Mucosa of descending colon (tissue), 3 donors: Measurements from ENCODE around the gene PACC1. TPM values are rescaled to one million over a fixed set of nuclear protein-coding genes. Genes with fewer than 3 reads are reported as not detected.
A peak's percentile ranks its signal among the peaks of the same experiment; 100 is the strongest.

Experiments used
- ATAC-seq: fragments of 200-7000 bp; cut with Tn5 transposase; one replicate; pipeline ENCODE4 v1.9.1; 2020; ENCODE audit warnings: mild to moderate bottlenecking, moderate library complexity
- DNase-seq, 3 donors: peaks; one replicate each; pipeline ENCODE4 v3.0.0-alpha.2; 2020
- H3K36me3 ChIP-seq: fragments of 200-600 bp; one replicate; pipeline ENCODE4 v1.8.0; 2021; ENCODE audit warnings: low read depth, mild to moderate bottlenecking
- H3K4me1 ChIP-seq: fragments of 200-600 bp; one replicate; pipeline ENCODE4 v1.8.0; 2021; ENCODE audit warnings: low read depth, mild to moderate bottlenecking
- H3K4me3 ChIP-seq: fragments of 200-600 bp; one replicate; pipeline ENCODE4 v1.8.0; 2021; ENCODE audit warnings: mild to moderate bottlenecking
- H3K9me3 ChIP-seq: fragments of 200-600 bp; one replicate; pipeline ENCODE4 v1.8.0; 2021; ENCODE audit warnings: mild to moderate bottlenecking
- intact Hi-C, 2 donors: fragments of 100-400 bp; cut with DNase I in 1 of 2; cut with micrococcal nuclease in 1 of 2; formaldehyde crosslinking; loops; one replicate each; pipeline versions ENCODE4 v1.11.0 to v1.11.1; 2022; cut with DNase I, micrococcal nuclease
- total RNA-seq, 3 donors: library from RNA; stranded (reverse); fragmentation: NEBNext Ultra II Directional in 2 of 3; extraction: Animal tissue kit (Norgen Biotek cat#: 25700) in 2 of 3; gene quantifications; one replicate each; pipeline versions ENCODE4 v1.2.1 to v1.2.4, GENCODE V29; 2021 to 2023
- TF ChIP-seq, protein P1 (sequence below): fragments of 200-600 bp; IDR thresholded peaks from one replicate; pipeline ENCODE4 v1.8.0; 2022; ENCODE audit warnings: antibody characterized with exemption, mild to moderate bottlenecking
- donor health status: DM: no; HTN: no; CAD: no; lungs with moderate emphysema.
- donor health status: DM: no; HTN: no; CAD: no.
- donor health status: DM: no; HTN: yes; CAD: no.

PACC1 gene
- total RNA-seq, 3 donors from 2014 or later, result 2.5 to 4.4 (median 3.4) TPM

DNA sequence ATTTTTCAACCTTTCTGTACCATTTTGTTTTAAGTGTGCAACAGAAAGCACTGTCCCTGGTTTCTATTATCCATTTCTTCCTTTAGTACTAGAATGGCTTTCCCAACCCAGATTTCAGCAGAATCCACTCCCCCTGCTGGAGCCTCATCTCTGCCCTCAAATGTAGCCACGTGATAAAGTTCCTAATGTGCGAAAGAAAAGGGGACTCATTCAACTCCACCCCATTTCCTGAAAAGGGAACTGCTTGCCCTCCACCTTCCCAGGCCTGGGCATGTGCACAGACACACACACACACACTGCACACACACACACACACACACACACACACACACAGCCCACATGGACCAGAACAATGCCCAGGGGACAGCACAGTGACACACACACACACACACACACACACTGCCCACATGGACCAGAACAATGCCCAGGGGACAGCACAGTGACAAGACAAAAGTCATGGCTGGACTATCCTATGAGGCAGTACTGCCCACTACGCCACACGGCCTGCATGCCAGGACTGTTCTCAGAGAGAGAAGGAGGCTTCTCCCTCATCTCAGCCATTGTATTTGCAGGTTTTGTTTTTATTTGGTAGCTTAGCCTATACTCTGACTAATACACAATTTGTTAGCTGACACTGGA lies 33.2 kb downstream of the PACC1 start:
- Histone ChIP-seq H3K4me3 (no peak overlapping the region), H3K4me1 (no peaks in the 10 kb centered on the region), H3K9me3 (no peaks in the 10 kb centered on the region), H3K36me3 (no peaks in the 10 kb centered on the region)
- no peak for DNase-seq
- intact Hi-C loops, result no loop called here
- no peak for ATAC-seq
- TF ChIP-seq, protein P1, sequence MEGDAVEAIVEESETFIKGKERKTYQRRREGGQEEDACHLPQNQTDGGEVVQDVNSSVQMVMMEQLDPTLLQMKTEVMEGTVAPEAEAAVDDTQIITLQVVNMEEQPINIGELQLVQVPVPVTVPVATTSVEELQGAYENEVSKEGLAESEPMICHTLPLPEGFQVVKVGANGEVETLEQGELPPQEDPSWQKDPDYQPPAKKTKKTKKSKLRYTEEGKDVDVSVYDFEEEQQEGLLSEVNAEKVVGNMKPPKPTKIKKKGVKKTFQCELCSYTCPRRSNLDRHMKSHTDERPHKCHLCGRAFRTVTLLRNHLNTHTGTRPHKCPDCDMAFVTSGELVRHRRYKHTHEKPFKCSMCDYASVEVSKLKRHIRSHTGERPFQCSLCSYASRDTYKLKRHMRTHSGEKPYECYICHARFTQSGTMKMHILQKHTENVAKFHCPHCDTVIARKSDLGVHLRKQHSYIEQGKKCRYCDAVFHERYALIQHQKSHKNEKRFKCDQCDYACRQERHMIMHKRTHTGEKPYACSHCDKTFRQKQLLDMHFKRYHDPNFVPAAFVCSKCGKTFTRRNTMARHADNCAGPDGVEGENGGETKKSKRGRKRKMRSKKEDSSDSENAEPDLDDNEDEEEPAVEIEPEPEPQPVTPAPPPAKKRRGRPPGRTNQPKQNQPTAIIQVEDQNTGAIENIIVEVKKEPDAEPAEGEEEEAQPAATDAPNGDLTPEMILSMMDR, result no peak

DNA sequence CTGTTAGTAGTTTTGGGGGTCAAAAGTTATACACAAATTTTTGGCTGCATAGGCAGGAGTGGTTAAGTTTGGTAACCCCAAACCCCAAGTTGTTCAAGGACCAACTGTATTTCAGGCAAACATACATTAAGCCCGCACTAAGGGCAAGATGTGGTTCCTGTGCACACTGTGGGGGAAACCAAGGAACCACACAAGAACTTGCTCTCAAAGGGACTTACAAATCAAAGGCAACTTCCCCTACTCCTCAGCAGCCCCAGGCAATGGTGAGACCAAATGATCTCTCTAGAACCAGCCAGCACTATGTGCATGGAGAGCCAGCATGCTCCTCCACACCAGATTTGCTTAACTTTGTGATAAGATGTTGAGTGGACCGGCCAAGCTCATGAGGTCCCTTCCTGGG lies 35.3 kb downstream of the PACC1 start:
- Histone ChIP-seq H3K4me3 (no peak overlapping the region), H3K9me3 (no peaks in the 10 kb centered on the region), H3K36me3 (no peaks in the 10 kb centered on the region), H3K4me1 (no peaks in the 10 kb centered on the region)
- TF ChIP-seq, protein P1, result no peak
- DNase-seq, result no peak
- no peak for ATAC-seq
- intact Hi-C loops, result loop anchor here in 1 of 2 donors (5.0 kb wide), 1 partner anchor 78 kb away; no protein-coding TSS in a partner anchor

DNA sequence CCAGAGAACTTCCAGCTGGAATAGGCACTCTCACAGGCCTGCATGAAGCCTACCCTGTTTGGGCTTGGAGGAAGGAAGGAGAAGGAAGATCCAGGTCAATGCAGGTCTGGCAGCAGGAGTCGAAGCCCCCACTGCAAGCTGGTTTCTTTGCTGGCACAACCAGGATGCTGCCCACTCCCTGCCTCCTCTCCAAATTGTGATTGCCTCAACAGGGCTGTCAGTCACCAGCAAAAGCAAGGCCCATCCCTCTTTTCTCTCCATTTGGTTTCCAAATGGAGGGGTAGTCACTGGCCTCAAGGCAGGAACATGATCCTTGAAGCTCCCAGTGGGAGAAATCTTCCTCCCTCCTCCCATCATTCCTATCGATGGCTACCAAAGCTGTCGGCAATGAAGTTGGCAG lies 37.0 kb downstream of the PACC1 start:
- Histone ChIP-seq H3K9me3 (no peaks in the 10 kb centered on the region), H3K4me3 (no peak overlapping the region), H3K4me1 (no peaks in the 10 kb centered on the region), H3K36me3 (no peaks in the 10 kb centered on the region)
- intact Hi-C loops, result loop anchor here in 1 of 2 donors (5.0 kb wide), 1 partner anchor 80 kb away; no protein-coding TSS in a partner anchor
- DNase-seq (no peak), ATAC-seq (no peak)
- TF ChIP-seq, protein P1, result no peak

DNA sequence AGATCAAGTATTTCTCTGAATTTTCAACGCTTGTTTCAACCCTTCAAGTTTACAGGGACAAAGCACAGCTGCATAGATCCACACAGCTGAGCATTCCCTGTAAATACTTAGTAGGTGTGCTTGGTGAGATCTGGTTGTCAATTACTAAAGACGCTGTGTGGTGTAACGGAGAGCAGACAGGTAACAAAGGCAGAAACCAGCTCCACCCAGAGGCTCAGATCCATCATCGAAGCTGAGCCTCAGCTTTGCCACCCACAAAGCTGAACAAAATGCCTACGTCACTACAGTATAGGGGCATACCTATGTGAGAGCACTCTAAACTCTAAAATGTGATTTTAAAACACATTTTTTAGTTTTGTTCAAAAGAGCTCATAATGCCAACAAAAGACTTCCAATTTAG lies 38.7 kb downstream of the PACC1 start:
- intact Hi-C loops, result loop anchor here in 1 of 2 donors (5.0 kb wide), 1 partner anchor 81 kb away; no protein-coding TSS in a partner anchor
- Histone ChIP-seq H3K9me3 (no peaks in the 10 kb centered on the region), H3K4me1 (no peaks in the 10 kb centered on the region), H3K4me3 (no peak overlapping the region), H3K36me3 (no peaks in the 10 kb centered on the region)
- ATAC-seq (no peak), DNase-seq (no peak)
- TF ChIP-seq, protein P1, result no peak

DNA sequence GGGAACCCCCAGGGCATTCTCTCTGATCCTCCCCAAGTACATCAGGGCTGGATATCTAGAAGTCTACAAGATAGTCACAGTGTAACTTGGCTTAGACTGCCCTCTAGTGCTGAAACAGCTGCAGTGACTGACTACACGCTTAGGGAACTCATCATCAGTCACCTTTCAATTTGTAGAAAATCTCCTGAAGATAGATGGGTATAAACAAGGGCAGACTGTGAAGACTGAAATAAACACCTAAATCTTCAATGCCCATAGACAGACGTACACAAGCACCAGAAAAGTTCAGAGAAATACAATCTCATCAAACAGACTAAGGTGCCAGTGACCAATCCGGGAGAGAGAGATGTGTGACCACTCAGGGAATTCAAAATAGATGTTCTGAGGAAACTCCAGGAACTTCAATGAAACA lies 46.6 kb downstream of the PACC1 start:
- H3K9me3 ChIP-seq, result no peaks in the 10 kb centered on the region
- no peak overlapping the region for H3K4me3 ChIP-seq
- TF ChIP-seq, protein P1, result peak; percentile 63
- peak; percentile 94 for ATAC-seq
- peak in 1 of 3 donors; percentile 75 for DNase-seq
- H3K36me3 ChIP-seq, result no peaks in the 10 kb centered on the region
- intact Hi-C loops, result loop anchor here (5.0 to 10.0 kb wide), 2 partner anchors 296 to 303 kb away; no protein-coding TSS in a partner anchor
- H3K4me1 ChIP-seq, result no peaks in the 10 kb centered on the region
